B cell (primary cell): ENCODE data around the gene RBP4. TPM values are rescaled to one million over a fixed set of nuclear protein-coding genes. Genes with fewer than 3 reads are reported as not detected.

Source experiments
- ATAC-seq: fragments of 200-7000 bp; cut with Tn5 transposase; one replicate; pipeline ENCODE4 v1.10.0; 2021; ENCODE audit warnings: low read depth, mild to moderate bottlenecking, moderate number of reproducible peaks, moderate library complexity
- CTCF ChIA-PET: fragments of 350-600 bp; sonication (Branson Sonifier 250); formaldehyde crosslinking; loops from one replicate; lab custom pipeline; 2021; ENCODE audit warnings: antibody characterized with exemption, inconsistent platforms; lab: Charles Lee
- POLR2A ChIA-PET: fragments of 350-600 bp; sonication (Branson Sonifier 250); formaldehyde crosslinking; loops from one replicate; lab custom pipeline; 2021; ENCODE audit warnings: antibody characterized with exemption; lab: Charles Lee
- DNase-seq: peaks from one replicate; pipeline ENCODE4 v3.0.0; 2013
- H2AFZ ChIP-seq: 2 replicates; pipeline ENCODE4 v1.6.1; 2012; ENCODE audit warnings: mild to moderate bottlenecking, low read depth, low read length; ENCODE audit not compliant: insufficient read depth, poor library complexity, severe bottlenecking
- H3K27ac ChIP-seq, 2 donors: 1 replicate in 1 of 2; 2 replicates in 1 of 2; pipeline ENCODE4 v1.5.1; 2012 to 2013; ENCODE audit warnings: low read length in 2 of 2, mild to moderate bottlenecking in 2 of 2, moderate library complexity in 1 of 2
- H3K27me3 ChIP-seq, 4 experiments: fragments of 200-600 bp in 1 of 4; sonication (generic) in 1 of 4; replicated peaks in 1 of 4; 1 replicate in 2 of 4; 2 replicates in 2 of 4; pipeline versions ENCODE4 v1.6.1 to v1.7.0; 2013 to 2016; ENCODE audit warnings: low read length in 3 of 4, mild to moderate bottlenecking in 2 of 4, mixed read lengths in 1 of 4, moderate library complexity in 1 of 4; ENCODE audit not compliant: insufficient read depth in 4 of 4, control insufficient read depth in 3 of 4; ENCODE audit errors: control extremely low read depth in 1 of 4
- H3K36me3 ChIP-seq, 2 experiments: replicated peaks in 1 of 2; 1 replicate in 1 of 2; 2 replicates in 1 of 2; pipeline versions ENCODE4 v1.6.1 to v1.7.1; 2013; ENCODE audit warnings: low read length in 1 of 2; ENCODE audit not compliant: insufficient read depth in 2 of 2, control insufficient read depth in 1 of 2; ENCODE audit errors: control extremely low read depth in 1 of 2, extremely low read depth in 1 of 2
- H3K4me1 ChIP-seq, 2 donors: fragments of 200-600 bp in 1 of 2; sonication (generic) in 1 of 2; 1 replicate in 1 of 2; 2 replicates in 1 of 2; pipeline versions ENCODE4 v1.5.1 to v1.6.1; 2013 to 2017; ENCODE audit warnings: low read length in 2 of 2; ENCODE audit not compliant: control insufficient read depth in 2 of 2, insufficient read depth in 2 of 2
- H3K4me2 ChIP-seq: replicated peaks from 2 replicates; pipeline ENCODE3; 2012; ENCODE audit warnings: mild to moderate bottlenecking, low read depth, low read length; ENCODE audit not compliant: poor library complexity, severe bottlenecking
- H3K4me3 ChIP-seq, 5 experiments: fragments of 200-600 bp in 1 of 5; sonication (generic) in 1 of 5; 1 replicate in 3 of 5; 2 replicates in 2 of 5; pipeline versions ENCODE4 v1.5.1 to v1.7.0; 2011 to 2016; ENCODE audit warnings: low read length in 4 of 5, mild to moderate bottlenecking in 4 of 5, low read depth in 2 of 5, control low read depth in 1 of 5, moderate library complexity in 1 of 5; ENCODE audit not compliant: insufficient read depth in 1 of 5; ENCODE audit errors: control extremely low read depth in 1 of 5, extremely low read depth in 1 of 5
- H3K79me2 ChIP-seq: fragments of 200-600 bp; sonication (generic); one replicate; pipeline ENCODE4 v1.6.0; 2016; ENCODE audit warnings: low read length; ENCODE audit not compliant: control insufficient read depth, insufficient read depth
- H3K9ac ChIP-seq: fragments of 200-600 bp; sonication (generic); 2 replicates; pipeline ENCODE4 v1.6.1; 2017; ENCODE audit warnings: mild to moderate bottlenecking, low read length, moderate library complexity
- H3K9me3 ChIP-seq, 3 donors: one replicate each; pipeline versions ENCODE4 v1.6.1 to v1.7.1; 2013; ENCODE audit warnings: low read length in 2 of 3; ENCODE audit not compliant: control insufficient read depth in 2 of 3, insufficient read depth in 1 of 3; ENCODE audit errors: control extremely low read depth in 1 of 3
- H4K20me1 ChIP-seq: 2 replicates; pipeline ENCODE4 v1.6.0; 2012; ENCODE audit warnings: mild to moderate bottlenecking, low read length; ENCODE audit not compliant: insufficient read depth, control insufficient read depth, poor library complexity, severe bottlenecking
- H3K27ac Mint-ChIP-seq: one replicate; pipeline ENCODE4 v1.8.0; 2021; ENCODE audit warnings: mixed read lengths
- H3K27me3 Mint-ChIP-seq: one replicate; pipeline ENCODE4 v1.8.0; 2021; ENCODE audit warnings: mixed read lengths
- H3K4me1 Mint-ChIP-seq: one replicate; pipeline ENCODE4 v1.8.0; 2021; ENCODE audit warnings: mixed read lengths
- H3K4me3 Mint-ChIP-seq: one replicate; pipeline ENCODE4 v1.8.0; 2021; ENCODE audit warnings: mixed read lengths
- H3K9me3 Mint-ChIP-seq: one replicate; pipeline ENCODE4 v1.8.0; 2022; ENCODE audit warnings: mixed read lengths; ENCODE audit not compliant: insufficient read depth
- EZH2 ChIP-seq: IDR thresholded peaks from 2 replicates; pipeline ENCODE4 v1.6.1; 2012; ENCODE audit warnings: borderline replicate concordance, low read depth, mild to moderate bottlenecking, moderate library complexity, low read length; ENCODE audit not compliant: insufficient read depth, poor library complexity, severe bottlenecking
- WGBS: methylation state at CpG from one replicate; pipeline ENCODE4 v1.1.5; 2013; ENCODE audit warnings: missing lambda C conversion rate; ENCODE audit not compliant: insufficient coverage; 5-methylcytosine and 5-hydroxymethylcytosine counted together
- intact Hi-C: fragments of 100-400 bp; cut with micrococcal nuclease; formaldehyde crosslinking; loops from one replicate; pipeline ENCODE4 v1.10.0; 2022
- polyA plus RNA-seq: library from polyadenylated mRNA; depleted of rRNA; stranded (reverse); fragments of >200 nt; gene quantifications from 2 replicates; pipeline ENCODE4 v1.2.3, GENCODE V29; 2012
- total RNA-seq, 2 donors: library from RNA; stranded (reverse); fragments of 120-200 nt in 1 of 2; gene quantifications; 1 replicate in 1 of 2; 2 replicates in 1 of 2; pipeline versions ENCODE4 v1.2.3 to v1.2.4, GENCODE V29; 2013 to 2022
- TF ChIP-seq, protein P1 (sequence below): fragments of 200-600 bp; IDR thresholded peaks from one replicate; pipeline ENCODE4 v1.8.0; 2022; ENCODE audit warnings: antibody characterized with exemption, mild to moderate bottlenecking

RBP4 gene
- total and polyA plus RNA-seq, 2 donors (not counting 1 experiment from before 2014, with no cell fraction given) = not detected

DNA sequence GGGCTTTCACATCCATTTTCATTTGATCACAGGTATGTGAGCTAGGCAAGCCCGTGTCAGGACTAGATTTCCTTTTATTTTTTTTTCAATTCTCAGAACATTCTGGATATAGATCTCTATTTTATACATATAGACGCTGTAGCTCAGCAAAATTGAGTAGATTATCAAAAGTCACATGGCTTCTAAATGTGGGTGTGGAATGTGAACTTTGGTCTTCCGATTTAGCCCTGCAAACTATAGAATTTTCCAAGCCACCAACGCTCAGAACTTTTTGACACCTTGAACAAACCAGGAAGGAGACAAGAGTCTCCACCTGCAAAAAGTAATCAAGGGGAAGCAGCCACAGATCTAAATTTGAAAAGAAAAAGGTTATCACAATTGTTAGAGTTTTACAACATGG, 50.4 kb downstream of the RBP4 start:
- Histone ChIP-seq H3K9me3 (peaks cover 0 to 4% (median 0%) of the 10 kb centered on the region in 3 donors), H3K27me3 (peaks cover 0 to 6% (median 1%) of the 10 kb centered on the region in 4 experiments), H3K4me1 (no peaks in the 10 kb centered on the region), H3K4me2 (no peak overlapping the region), H3K4me3 (no peak overlapping the region), H4K20me1 (no peaks in the 10 kb centered on the region), H3K79me2 (no peaks in the 10 kb centered on the region), H3K27ac (no peak overlapping the region), H2AFZ (no peak overlapping the region), H3K9ac (no peak overlapping the region), H3K36me3 (no peaks in the 10 kb centered on the region)
- WGBS = no CpG with 5 or more reads among the region's 4 CpGs
- Mint-ChIP-seq H3K9me3 (no peaks in the 10 kb centered on the region), H3K4me1 (peaks cover 2% of the 10 kb centered on the region), H3K27ac (no peak overlapping the region), H3K4me3 (no peak overlapping the region), H3K27me3 (no peaks in the 10 kb centered on the region)
- intact Hi-C loops = no loop called here
- ATAC-seq (no peak), DNase-seq (no peak)
- ChIA-PET POLR2A (no interaction called here), CTCF (interaction anchor here (0.7 kb wide), 1 partner anchor 978 kb away, joined by 3 read pairs; no protein-coding TSS in a partner anchor)
- TF ChIP-seq, protein P1, sequence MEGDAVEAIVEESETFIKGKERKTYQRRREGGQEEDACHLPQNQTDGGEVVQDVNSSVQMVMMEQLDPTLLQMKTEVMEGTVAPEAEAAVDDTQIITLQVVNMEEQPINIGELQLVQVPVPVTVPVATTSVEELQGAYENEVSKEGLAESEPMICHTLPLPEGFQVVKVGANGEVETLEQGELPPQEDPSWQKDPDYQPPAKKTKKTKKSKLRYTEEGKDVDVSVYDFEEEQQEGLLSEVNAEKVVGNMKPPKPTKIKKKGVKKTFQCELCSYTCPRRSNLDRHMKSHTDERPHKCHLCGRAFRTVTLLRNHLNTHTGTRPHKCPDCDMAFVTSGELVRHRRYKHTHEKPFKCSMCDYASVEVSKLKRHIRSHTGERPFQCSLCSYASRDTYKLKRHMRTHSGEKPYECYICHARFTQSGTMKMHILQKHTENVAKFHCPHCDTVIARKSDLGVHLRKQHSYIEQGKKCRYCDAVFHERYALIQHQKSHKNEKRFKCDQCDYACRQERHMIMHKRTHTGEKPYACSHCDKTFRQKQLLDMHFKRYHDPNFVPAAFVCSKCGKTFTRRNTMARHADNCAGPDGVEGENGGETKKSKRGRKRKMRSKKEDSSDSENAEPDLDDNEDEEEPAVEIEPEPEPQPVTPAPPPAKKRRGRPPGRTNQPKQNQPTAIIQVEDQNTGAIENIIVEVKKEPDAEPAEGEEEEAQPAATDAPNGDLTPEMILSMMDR = no peak
- TF ChIP-seq EZH2 = no peak

GRCh38 chr10:93548376-93549071, 52.5 kb downstream of the RBP4 start:
- Mint-ChIP-seq H3K27ac (no peak overlapping the region), H3K4me1 (no peaks in the 10 kb centered on the region), H3K4me3 (no peak overlapping the region), H3K9me3 (no peaks in the 10 kb centered on the region), H3K27me3 (peaks cover 4% of the 10 kb centered on the region)
- ChIA-PET CTCF (no interaction called here), POLR2A (no interaction called here)
- Histone ChIP-seq H3K79me2 (no peaks in the 10 kb centered on the region), H3K4me3 (no peak overlapping the region), H4K20me1 (no peaks in the 10 kb centered on the region), H3K36me3 (no peaks in the 10 kb centered on the region), H3K27ac (no peak overlapping the region), H3K9me3 (no peaks in the 10 kb centered on the region), H3K4me1 (no peaks in the 10 kb centered on the region), H3K27me3 (peaks cover 0 to 6% (median 0%) of the 10 kb centered on the region in 4 experiments), H3K9ac (no peak overlapping the region), H3K4me2 (no peak overlapping the region), H2AFZ (no peak overlapping the region)
- WGBS = 98% methylated on average over 4 of the region's 5 CpGs
- TF ChIP-seq EZH2 = no peak
- TF ChIP-seq, protein P1 = no peak
- intact Hi-C loops = no loop called here
- DNase-seq (no peak), ATAC-seq (no peak)
